ENCODE measurements around the gene TMEM239. TPM values are rescaled to one million over a fixed set of nuclear protein-coding genes. Genes with fewer than 3 reads are reported as not detected.

Gene TMEM239
- polyA plus RNA-seq, 1 donor (not counting 4 experiments of a cell fraction or from before 2014, with no cell fraction given) = not detected

- no peak overlapping the region for H3K4me2 ChIP-seq (ENCODE audit: control insufficient read depth, extremely low read depth, insufficient read depth, low read depth, low read length)
- no peak overlapping the region for H2AFZ ChIP-seq (ENCODE audit: control insufficient read depth, low read length)
- peaks cover 44% of the 10 kb centered on the region for H3K27me3 ChIP-seq (ENCODE audit: control insufficient read depth, extremely low read depth, insufficient read depth, low read length)
- no peaks in the 10 kb centered on the region for H3K79me2 ChIP-seq (ENCODE audit: control insufficient read depth, insufficient read depth, low read length)
- DNase-seq (ENCODE audit: low read depth, low spot score) (no peak), FAIRE-seq (no peak)
- dilution Hi-C loops (cut with MboI; ENCODE audit: extremely low pct_ligation_motif_present, low sequenced_read_pairs) = no loop called here
- H3K36me3 ChIP-seq (ENCODE audit: control insufficient read depth in 2 of 2, extremely low read depth in 1 of 2, insufficient read depth in 2 of 2, low read length in 2 of 2) = no peaks in the 10 kb centered on the region
- no peaks in the 10 kb centered on the region for H3K9me1 ChIP-seq (ENCODE audit: control insufficient read depth, extremely low read depth, insufficient read depth, low read length)
- TF ChIP-seq EZH2 (IDR thresholded peaks at IDR 0.05; ENCODE audit: low read length) = peak; percentile 29
- TF ChIP-seq CTCF (optimal IDR thresholded peaks at IDR 0.05 in 1 of 3, IDR thresholded peaks at IDR 0.05 in 1 of 3, conservative IDR thresholded peaks at IDR 0.05 in 1 of 3; ENCODE audit: extremely low read depth in 1 of 3, insufficient read depth in 2 of 3, low read length in 3 of 3) = no peak
- H4K20me1 ChIP-seq (ENCODE audit: control insufficient read depth, extremely low read depth, insufficient read depth, low read length) = no peaks in the 10 kb centered on the region
- no peak overlapping the region for H3K27ac ChIP-seq (ENCODE audit: control insufficient read depth, insufficient read depth, low read length)
- no peaks in the 10 kb centered on the region for H3K4me1 ChIP-seq (ENCODE audit: control insufficient read depth, extremely low read depth, insufficient read depth, low read length)
- no peaks in the 10 kb centered on the region for H3K9me3 ChIP-seq (ENCODE audit: control insufficient read depth, low read depth, low read length)
- no peak overlapping the region for H3K4me3 ChIP-seq (ENCODE audit: control insufficient read depth in 2 of 3, extremely low read depth in 1 of 3, insufficient read depth in 2 of 3, low read depth in 1 of 3, low read length in 3 of 3)
- no peak overlapping the region for H3K9ac ChIP-seq (ENCODE audit: control insufficient read depth, extremely low read depth, insufficient read depth, low read length)
Measured at GRCh38 chr20:2820084-2820895, 4.1 kb downstream of the TMEM239 start.

GRCh38 chr20:2820896-2821869 is 5.0 kb downstream of the TMEM239 start:
- H3K36me3 ChIP-seq (ENCODE audit: control insufficient read depth in 2 of 2, extremely low read depth in 1 of 2, insufficient read depth in 2 of 2, low read length in 2 of 2) = no peaks in the 10 kb centered on the region
- no peaks in the 10 kb centered on the region for H3K9me1 ChIP-seq (ENCODE audit: control insufficient read depth, extremely low read depth, insufficient read depth, low read length)
- H2AFZ ChIP-seq (ENCODE audit: control insufficient read depth, low read length) = no peak overlapping the region
- H3K4me3 ChIP-seq (ENCODE audit: control insufficient read depth in 2 of 3, extremely low read depth in 1 of 3, insufficient read depth in 2 of 3, low read depth in 1 of 3, low read length in 3 of 3) = no peak overlapping the region
- H3K9me3 ChIP-seq (ENCODE audit: control insufficient read depth, low read depth, low read length) = no peaks in the 10 kb centered on the region
- peaks cover 51% of the 10 kb centered on the region for H3K27me3 ChIP-seq (ENCODE audit: control insufficient read depth, extremely low read depth, insufficient read depth, low read length)
- no peak for DNase-seq (ENCODE audit: low read depth, low spot score)
- no peaks in the 10 kb centered on the region for H4K20me1 ChIP-seq (ENCODE audit: control insufficient read depth, extremely low read depth, insufficient read depth, low read length)
- no peak overlapping the region for H3K4me2 ChIP-seq (ENCODE audit: control insufficient read depth, extremely low read depth, insufficient read depth, low read depth, low read length)
- FAIRE-seq = no peak
- peak; percentile 94 for TF ChIP-seq EZH2 (IDR thresholded peaks at IDR 0.05; ENCODE audit: low read length)
- no peak for TF ChIP-seq CTCF (optimal IDR thresholded peaks at IDR 0.05 in 1 of 3, IDR thresholded peaks at IDR 0.05 in 1 of 3, conservative IDR thresholded peaks at IDR 0.05 in 1 of 3; ENCODE audit: extremely low read depth in 1 of 3, insufficient read depth in 2 of 3, low read length in 3 of 3)
- no peaks in the 10 kb centered on the region for H3K4me1 ChIP-seq (ENCODE audit: control insufficient read depth, extremely low read depth, insufficient read depth, low read length)
- H3K9ac ChIP-seq (ENCODE audit: control insufficient read depth, extremely low read depth, insufficient read depth, low read length) = no peak overlapping the region
- H3K27ac ChIP-seq (ENCODE audit: control insufficient read depth, insufficient read depth, low read length) = no peak overlapping the region
- no peaks in the 10 kb centered on the region for H3K79me2 ChIP-seq (ENCODE audit: control insufficient read depth, insufficient read depth, low read length)
- dilution Hi-C loops (cut with MboI; ENCODE audit: extremely low pct_ligation_motif_present, low sequenced_read_pairs) = no loop called here

All from keratinocyte (primary cell).